Jurkat, Clone E6-1 (cell line): ENCODE data around the gene CRTAC1.

Source experiments
- DNase-seq: peaks from one replicate; pipeline ENCODE4 v3.0.0-alpha.2; 2011; ENCODE audit warnings: low read depth, low spot score
- H3K4me3 ChIP-seq: 2 replicates; pipeline ENCODE4 v1.5.1; 2011; ENCODE audit warnings: mild to moderate bottlenecking, low read length, control low read depth, moderate library complexity

The CRTAC1 gene

GRCh38 chr10:97911217-97911616 lies 119.2 kb downstream of the CRTAC1 start:
- H3K4me3 ChIP-seq, result no peak overlapping the region
- no peak for DNase-seq

- H3K4me3 ChIP-seq, result no peak overlapping the region
- DNase-seq, result no peak
These were observed 119.8 kb downstream of the CRTAC1 start for GRCh38 chr10:97910661-97911060.

GRCh38 chr10:97907830-97908229 lies 122.6 kb downstream of the CRTAC1 start:
- no peak for DNase-seq
- no peak overlapping the region for H3K4me3 ChIP-seq

- H3K4me3 ChIP-seq, result no peak overlapping the region
These were observed 123.2 kb downstream of the CRTAC1 start for GRCh38 chr10:97907211-97907610.

GRCh38 chr10:97905276-97905675 lies 125.1 kb downstream of the CRTAC1 start:
- no peak for DNase-seq
- no peak overlapping the region for H3K4me3 ChIP-seq

More at GRCh38 chr10:97907211-97907610, 123.2 kb downstream of the CRTAC1 start:
- no peak for DNase-seq

- DNase-seq, result no peak
- no peak overlapping the region for H3K4me3 ChIP-seq
These were observed 125.8 kb downstream of the CRTAC1 start for GRCh38 chr10:97904576-97904975.

- no peak overlapping the region for H3K4me3 ChIP-seq
- DNase-seq, result no peak
These were observed 126.4 kb downstream of the CRTAC1 start for GRCh38 chr10:97904018-97904381.

GRCh38 chr10:97903128-97904017 lies 127.0 kb downstream of the CRTAC1 start:
- no peak overlapping the region for H3K4me3 ChIP-seq
- no peak for DNase-seq

- no peak for DNase-seq
- no peak overlapping the region for H3K4me3 ChIP-seq
These were observed 129.0 kb downstream of the CRTAC1 start for GRCh38 chr10:97901381-97901780.

- DNase-seq, result no peak
- no peak overlapping the region for H3K4me3 ChIP-seq
These were observed 132.0 kb downstream of the CRTAC1 start for GRCh38 chr10:97898429-97898828.

GRCh38 chr10:97896756-97897358 lies 133.6 kb downstream of the CRTAC1 start:
- no peak for DNase-seq
- H3K4me3 ChIP-seq, result no peak overlapping the region

GRCh38 chr10:97895915-97896314 lies 134.5 kb downstream of the CRTAC1 start:
- DNase-seq, result no peak
- no peak overlapping the region for H3K4me3 ChIP-seq

- DNase-seq, result no peak
- H3K4me3 ChIP-seq, result no peak overlapping the region
These were observed 135.3 kb downstream of the CRTAC1 start for GRCh38 chr10:97895084-97895483.

- no peak overlapping the region for H3K4me3 ChIP-seq
- no peak for DNase-seq
These were observed 136.3 kb downstream of the CRTAC1 start for GRCh38 chr10:97894092-97894491.

- DNase-seq, result no peak
- H3K4me3 ChIP-seq, result no peak overlapping the region
These were observed 137.5 kb downstream of the CRTAC1 start for GRCh38 chr10:97892939-97893338.

GRCh38 chr10:97892506-97892905 lies 137.9 kb downstream of the CRTAC1 start:
- no peak for DNase-seq
- no peak overlapping the region for H3K4me3 ChIP-seq

- DNase-seq, result no peak
- H3K4me3 ChIP-seq, result no peak overlapping the region
These were observed 138.8 kb downstream of the CRTAC1 start for GRCh38 chr10:97891497-97892167.

GRCh38 chr10:97889461-97890265 lies 140.8 kb downstream of the CRTAC1 start:
- no peak overlapping the region for H3K4me3 ChIP-seq
- DNase-seq, result no peak

GRCh38 chr10:97888641-97889262 lies 141.7 kb downstream of the CRTAC1 start:
- no peak for DNase-seq
- H3K4me3 ChIP-seq, result no peak overlapping the region
